ENCODE measurements around the gene HOXA1.

HOXA1 gene

GRCh38 chr7:27106181-27106900 lies 10.5 kb upstream of the HOXA1 start:
- no peak for DNase-seq (ENCODE audit: low read depth in 1 of 2, low spot score in 1 of 2)

- DNase-seq (ENCODE audit: low read depth in 1 of 2, low spot score in 1 of 2), result no peak
Observed at GRCh38 chr7:27105301-27106031, 9.7 kb upstream of the HOXA1 start.

GRCh38 chr7:27104341-27105058 lies 8.7 kb upstream of the HOXA1 start:
- DNase-seq (ENCODE audit: low read depth in 1 of 2, low spot score in 1 of 2), result no peak

- DNase-seq (ENCODE audit: low read depth in 1 of 2, low spot score in 1 of 2), result no peak
Observed at GRCh38 chr7:27103489-27104226, 7.9 kb upstream of the HOXA1 start.

GRCh38 chr7:27102581-27103442 lies 7.0 kb upstream of the HOXA1 start, which contains the start of gene HOXA2:
Gene HOXA2 (minus strand): TSS chr7:27102683. CDS start chr7:27102500, 183 bp downstream.
- DNase-seq (ENCODE audit: low read depth in 1 of 2, low spot score in 1 of 2), result no peak

GRCh38 chr7:27101957-27102580 lies 6.3 kb upstream of the HOXA1 start:
- DNase-seq (ENCODE audit: low read depth in 1 of 2, low spot score in 1 of 2), result no peak

GRCh38 chr7:27101171-27101956 lies 5.6 kb upstream of the HOXA1 start:
- DNase-seq (ENCODE audit: low read depth in 1 of 2, low spot score in 1 of 2), result no peak

GRCh38 chr7:27100694-27101170 lies 4.9 kb upstream of the HOXA1 start:
- DNase-seq (ENCODE audit: low read depth in 1 of 2, low spot score in 1 of 2), result no peak

GRCh38 chr7:27099453-27100370 lies 3.9 kb upstream of the HOXA1 start:
- DNase-seq (ENCODE audit: low read depth in 1 of 2, low spot score in 1 of 2), result no peak

- DNase-seq (ENCODE audit: low read depth in 1 of 2, low spot score in 1 of 2), result no peak
Observed at GRCh38 chr7:27098578-27099451, 3.0 kb upstream of the HOXA1 start.

- no peak for DNase-seq (ENCODE audit: low read depth in 1 of 2, low spot score in 1 of 2)
Observed at GRCh38 chr7:27097686-27098577, 2.1 kb upstream of the HOXA1 start.

- no peak for DNase-seq (ENCODE audit: low read depth in 1 of 2, low spot score in 1 of 2)
Observed at GRCh38 chr7:27096768-27097514, 1.1 kb upstream of the HOXA1 start.

GRCh38 chr7:27095050-27095896 lies 527 bp downstream of the HOXA1 start:
- no peak for DNase-seq (ENCODE audit: low read depth in 1 of 2, low spot score in 1 of 2)

Measured in activated CD4-positive, alpha-beta T cell treated with anti-CD3 and anti-CD28 coated beads, Interleukin-2, amount 50 U/mL, for 24 hours (primary cell).